GM18951 (cell line): ENCODE measurements around the gene PIK3R3.

Source experiments
- POLR2A ChIP-seq: IDR thresholded peaks from 4 replicates; pipeline ENCODE4 v1.6.1; 2011; ENCODE audit warnings: mild to moderate bottlenecking; ENCODE audit not compliant: insufficient read length, insufficient read depth; ENCODE audit errors: extremely low read depth
- in situ Hi-C: fragments of 300-500 bp; cut with MboI; formaldehyde crosslinking; loops from one replicate; pipeline ENCODE4 v1.12.0; 2022; ENCODE audit warnings: low sequenced_read_pairs, mixed read lengths, inconsistent platforms; ENCODE audit not compliant: unreplicated experiment

PIK3R3 gene

GRCh38 chr1:46004492-46004891 lies 127.9 kb downstream of the PIK3R3 start:
- in situ Hi-C loops, result no loop called here

DNA sequence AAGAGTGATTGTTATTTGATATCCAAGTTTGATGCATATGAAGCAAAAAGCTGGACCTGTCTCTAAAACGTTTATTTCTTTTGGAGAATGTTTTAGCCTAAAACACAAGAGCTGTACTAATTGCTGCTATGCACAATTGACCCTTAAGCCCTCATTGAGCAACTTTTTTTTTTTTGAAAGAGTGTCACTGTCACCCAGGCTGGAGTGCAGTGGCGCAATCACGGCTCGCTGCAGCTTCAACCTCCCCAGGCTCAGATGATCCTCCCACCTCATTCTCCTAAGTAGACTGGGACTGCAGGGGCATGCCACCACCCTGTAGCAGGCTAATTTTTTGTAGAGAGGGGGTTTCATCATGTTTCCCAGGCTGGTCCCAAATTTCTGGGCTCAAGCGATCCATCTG lies 129.1 kb downstream of the PIK3R3 start:
- no peak for TF ChIP-seq POLR2A
- in situ Hi-C loops, result no loop called here

More at GRCh38 chr1:46004492-46004891, 127.9 kb downstream of the PIK3R3 start:
- no peak for TF ChIP-seq POLR2A

- in situ Hi-C loops, result no loop called here
These were observed 129.8 kb downstream of the PIK3R3 start for GRCh38 chr1:46002551-46003150.

DNA sequence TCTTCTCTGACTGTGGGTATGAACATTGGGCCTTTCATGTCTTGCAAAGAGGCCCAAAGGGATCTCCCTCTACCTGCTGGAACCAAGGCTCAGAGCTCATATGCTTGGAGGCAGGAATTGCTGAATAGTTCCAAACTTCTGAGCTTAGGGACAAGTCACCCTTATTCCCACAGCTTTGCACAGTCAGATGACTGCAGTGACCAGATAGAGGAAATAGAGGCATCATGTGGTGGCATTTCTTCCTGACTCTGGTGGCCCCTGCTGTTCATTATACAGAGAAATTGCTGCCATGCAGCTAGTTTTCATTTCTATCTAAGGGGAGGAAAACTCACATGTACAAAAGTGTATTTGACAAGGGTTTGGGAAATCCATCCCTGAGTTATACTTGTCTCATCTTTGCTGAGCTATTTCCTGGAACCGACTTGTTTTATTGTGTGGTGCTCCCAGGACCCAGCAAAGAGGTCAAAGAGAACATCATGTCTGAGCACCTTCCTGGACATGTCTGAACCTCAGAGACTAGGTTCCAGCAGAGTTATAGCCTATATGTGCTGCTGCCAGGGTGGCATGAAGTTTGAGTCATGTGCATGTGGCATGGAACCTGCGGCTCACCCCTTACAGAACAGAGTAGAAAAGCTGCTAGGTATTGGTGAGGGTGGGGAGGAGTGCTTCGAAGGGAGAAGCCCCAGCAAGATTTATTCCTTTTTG lies 131.2 kb downstream of the PIK3R3 start:
- TF ChIP-seq POLR2A, result no peak
- in situ Hi-C loops, result no loop called here

More at GRCh38 chr1:46002551-46003150, 129.8 kb downstream of the PIK3R3 start:
- TF ChIP-seq POLR2A, result no peak

DNA sequence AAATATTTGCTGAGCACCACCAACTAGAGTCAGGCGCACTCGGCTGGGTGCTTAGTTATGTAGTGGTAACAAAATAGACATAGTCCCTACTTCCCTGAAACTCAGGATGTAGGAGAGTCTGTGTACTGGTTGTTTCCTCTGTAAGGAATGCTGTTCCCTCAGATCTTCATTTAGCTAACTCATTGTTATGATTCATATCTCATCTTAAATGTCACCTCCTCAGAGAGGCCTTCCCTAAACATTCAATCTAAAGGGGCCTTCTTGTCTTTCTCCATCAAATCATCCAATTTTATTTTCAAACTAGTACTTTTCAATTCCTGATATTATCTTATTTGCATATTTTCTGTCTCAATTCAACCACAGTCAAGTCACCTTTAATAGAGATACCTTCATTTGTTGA lies 132.9 kb downstream of the PIK3R3 start:
- TF ChIP-seq POLR2A, result no peak
- in situ Hi-C loops, result no loop called here

DNA sequence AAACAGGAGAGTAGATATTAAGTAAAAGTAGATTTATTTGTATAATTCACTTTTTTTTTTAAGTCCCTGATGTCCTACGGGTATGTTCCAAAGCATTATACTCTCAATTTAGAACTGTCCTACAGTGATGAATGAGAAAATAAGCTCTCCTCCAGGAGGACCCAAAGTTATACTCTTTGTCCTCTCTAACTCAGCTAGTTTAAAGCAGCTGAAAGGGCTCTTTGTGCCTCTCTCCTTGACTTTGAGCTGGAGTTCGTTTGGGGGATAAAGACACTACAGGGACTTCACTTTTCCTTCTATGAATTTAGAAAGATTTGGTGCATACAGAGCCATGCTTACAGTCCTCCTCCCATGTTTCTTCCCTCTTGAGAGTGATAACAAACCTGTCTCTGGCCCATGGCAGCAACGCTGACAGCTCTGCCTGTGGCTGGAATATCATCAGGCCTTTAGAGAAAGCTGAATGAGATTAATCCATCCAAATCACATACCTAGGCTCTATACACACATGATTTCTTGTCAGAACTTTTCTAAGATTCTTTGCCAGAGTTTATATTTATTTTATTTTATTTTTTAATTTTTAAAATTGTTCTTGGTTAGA lies 134.3 kb downstream of the PIK3R3 start:
- in situ Hi-C loops, result no loop called here
- TF ChIP-seq POLR2A, result no peak

DNA sequence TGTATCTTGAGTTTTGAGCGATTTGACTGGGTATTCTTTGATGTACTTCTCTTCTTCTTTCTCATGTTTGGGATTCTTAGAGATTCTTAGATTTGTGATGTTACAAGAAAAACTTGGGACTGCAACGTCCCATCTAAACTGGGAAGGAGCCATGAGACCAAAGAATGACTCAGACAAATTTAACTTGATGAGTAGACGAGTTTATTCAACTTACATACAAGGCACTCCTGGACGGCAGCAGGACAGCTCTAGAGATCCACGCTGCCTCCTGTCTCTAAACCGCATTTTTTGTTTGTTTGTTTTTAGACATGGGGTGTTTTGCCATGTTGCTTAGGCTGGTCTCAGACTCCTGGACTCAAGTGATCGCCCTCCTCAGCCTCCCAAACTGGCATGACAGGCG lies 137.1 kb downstream of the PIK3R3 start:
- in situ Hi-C loops, result no loop called here
- TF ChIP-seq POLR2A, result no peak

DNA sequence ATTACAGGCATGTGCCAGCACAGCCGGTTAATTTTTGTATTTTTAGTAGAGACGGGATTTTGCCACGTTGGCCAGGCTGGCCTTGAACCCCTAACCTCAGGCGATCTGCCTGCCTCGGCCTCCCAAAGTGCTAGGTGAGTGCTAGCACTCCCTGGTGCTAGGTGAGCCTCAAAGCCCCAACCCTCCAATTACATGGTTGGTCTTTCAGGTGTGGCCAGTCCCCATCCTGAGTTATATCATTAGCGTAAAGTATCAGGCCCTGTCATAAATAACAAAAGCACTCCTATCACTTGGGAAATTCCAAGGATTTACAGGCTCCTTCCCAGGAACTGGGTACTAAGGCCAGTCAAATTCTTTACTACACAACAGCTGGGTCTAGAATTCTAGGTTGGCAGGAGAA lies 138.0 kb downstream of the PIK3R3 start:
- no peak for TF ChIP-seq POLR2A
- in situ Hi-C loops, result no loop called here
